ENCODE data around the gene PNMA1. TPM values are rescaled to one million over a fixed set of nuclear protein-coding genes. Genes with fewer than 3 reads are reported as not detected.

PNMA1 gene
- total and polyA plus RNA-seq, 2 donors (not counting 1 experiment from before 2014, with no cell fraction given), result 9.5 to 31.6 TPM

GRCh38 chr14:73725116-73726024 lies 11.2 kb upstream of the PNMA1 start:
- Histone ChIP-seq H2AFZ (ENCODE audit: insufficient read depth, low read depth, low read length, poor library complexity, severe bottlenecking) (no peak overlapping the region), H3K36me3 (replicated peaks in 1 of 2; ENCODE audit: control extremely low read depth in 1 of 2, control insufficient read depth in 1 of 2, extremely low read depth in 1 of 2, insufficient read depth in 2 of 2, low read length in 1 of 2) (peaks cover 4 to 100% of the 10 kb centered on the region in 2 experiments), H3K79me2 (ENCODE audit: control insufficient read depth, insufficient read depth, low read length) (peaks cover 50% of the 10 kb centered on the region), H3K9me3 (ENCODE audit: control extremely low read depth in 1 of 3, control insufficient read depth in 2 of 3, insufficient read depth in 1 of 3, low read length in 2 of 3) (no peaks in the 10 kb centered on the region), H3K4me2 (replicated peaks; ENCODE audit: low read depth, low read length, poor library complexity, severe bottlenecking) (no peak overlapping the region), H3K27me3 (replicated peaks in 1 of 4; ENCODE audit: control extremely low read depth in 1 of 4, control insufficient read depth in 3 of 4, insufficient read depth in 4 of 4, low read length in 3 of 4) (no peaks in the 10 kb centered on the region), H3K4me1 (ENCODE audit: control insufficient read depth in 2 of 2, insufficient read depth in 2 of 2, low read length in 2 of 2) (peaks cover 3 to 8% of the 10 kb centered on the region in 2 donors), H3K4me3 (ENCODE audit: control extremely low read depth in 1 of 5, extremely low read depth in 1 of 5, insufficient read depth in 1 of 5, low read depth in 2 of 5, low read length in 4 of 5) (no peak overlapping the region), H3K9ac (ENCODE audit: low read length) (no peak overlapping the region), H3K27ac (ENCODE audit: low read length in 2 of 2) (peak overlapping the region in 1 of 2 donors; percentile 3), H4K20me1 (ENCODE audit: control insufficient read depth, insufficient read depth, low read length, poor library complexity, severe bottlenecking) (peaks cover 72% of the 10 kb centered on the region)
- WGBS (ENCODE audit: insufficient coverage), result 84% methylated on average over 5 of the region's 8 CpGs
- intact Hi-C loops (cut with micrococcal nuclease), result no loop called here
- TF ChIP-seq EZH2 (IDR thresholded peaks at IDR 0.05; ENCODE audit: borderline replicate concordance, insufficient read depth, low read depth, low read length, poor library complexity, severe bottlenecking) (no peak), CTCF (IDR thresholded peaks at IDR 0.05) (no peak)
- ChIA-PET CTCF (interaction anchor here (0.6 to 14.3 kb wide), 5 partner anchors 45 to 430 kb away, joined by 3 to 299 read pairs (median 3); no protein-coding TSS in a partner anchor), POLR2A (no interaction called here)
- Mint-ChIP-seq H3K27ac (peak overlapping the region; percentile 15), H3K27me3 (no peaks in the 10 kb centered on the region), H3K4me1 (peaks cover 10% of the 10 kb centered on the region), H3K4me3 (no peak overlapping the region), H3K9me3 (ENCODE audit: insufficient read depth) (no peaks in the 10 kb centered on the region)
- DNase-seq (no peak), ATAC-seq (ENCODE audit: low read depth) (no peak)

GRCh38 chr14:73724696-73725095 lies 10.5 kb upstream of the PNMA1 start:
- Histone ChIP-seq H4K20me1 (ENCODE audit: control insufficient read depth, insufficient read depth, low read length, poor library complexity, severe bottlenecking) (peaks cover 65% of the 10 kb centered on the region), H3K79me2 (ENCODE audit: control insufficient read depth, insufficient read depth, low read length) (peaks cover 43% of the 10 kb centered on the region), H3K4me1 (ENCODE audit: control insufficient read depth in 2 of 2, insufficient read depth in 2 of 2, low read length in 2 of 2) (peaks cover 3 to 8% of the 10 kb centered on the region in 2 donors), H3K36me3 (replicated peaks in 1 of 2; ENCODE audit: control extremely low read depth in 1 of 2, control insufficient read depth in 1 of 2, extremely low read depth in 1 of 2, insufficient read depth in 2 of 2, low read length in 1 of 2) (peaks cover 4 to 96% of the 10 kb centered on the region in 2 experiments), H3K27me3 (replicated peaks in 1 of 4; ENCODE audit: control extremely low read depth in 1 of 4, control insufficient read depth in 3 of 4, insufficient read depth in 4 of 4, low read length in 3 of 4) (no peaks in the 10 kb centered on the region), H3K9ac (ENCODE audit: low read length) (no peak overlapping the region), H3K27ac (ENCODE audit: low read length in 2 of 2) (no peak overlapping the region), H2AFZ (ENCODE audit: insufficient read depth, low read depth, low read length, poor library complexity, severe bottlenecking) (no peak overlapping the region), H3K9me3 (ENCODE audit: control extremely low read depth in 1 of 3, control insufficient read depth in 2 of 3, insufficient read depth in 1 of 3, low read length in 2 of 3) (no peaks in the 10 kb centered on the region), H3K4me3 (ENCODE audit: control extremely low read depth in 1 of 5, extremely low read depth in 1 of 5, insufficient read depth in 1 of 5, low read depth in 2 of 5, low read length in 4 of 5) (no peak overlapping the region), H3K4me2 (replicated peaks; ENCODE audit: low read depth, low read length, poor library complexity, severe bottlenecking) (no peak overlapping the region)
- Mint-ChIP-seq H3K27me3 (no peaks in the 10 kb centered on the region), H3K27ac (no peak overlapping the region), H3K4me1 (peaks cover 7% of the 10 kb centered on the region), H3K9me3 (ENCODE audit: insufficient read depth) (no peaks in the 10 kb centered on the region), H3K4me3 (no peak overlapping the region)
- WGBS (ENCODE audit: insufficient coverage), result 100% methylated on average over 1 of the region's 2 CpGs
- intact Hi-C loops (cut with micrococcal nuclease), result no loop called here
- ATAC-seq (ENCODE audit: low read depth) (no peak), DNase-seq (no peak)
- POLR2A ChIA-PET, result no interaction called here
- CTCF ChIA-PET, result interaction anchor here (1.1 to 14.3 kb wide), 4 partner anchors 46 to 102 kb away, joined by 3 to 299 read pairs (median 4); no protein-coding TSS in a partner anchor
- TF ChIP-seq CTCF (IDR thresholded peaks at IDR 0.05), result no peak
- TF ChIP-seq EZH2 (IDR thresholded peaks at IDR 0.05; ENCODE audit: borderline replicate concordance, insufficient read depth, low read depth, low read length, poor library complexity, severe bottlenecking), result no peak
